ENCODE measurements around the gene UBFD1.

DNA sequence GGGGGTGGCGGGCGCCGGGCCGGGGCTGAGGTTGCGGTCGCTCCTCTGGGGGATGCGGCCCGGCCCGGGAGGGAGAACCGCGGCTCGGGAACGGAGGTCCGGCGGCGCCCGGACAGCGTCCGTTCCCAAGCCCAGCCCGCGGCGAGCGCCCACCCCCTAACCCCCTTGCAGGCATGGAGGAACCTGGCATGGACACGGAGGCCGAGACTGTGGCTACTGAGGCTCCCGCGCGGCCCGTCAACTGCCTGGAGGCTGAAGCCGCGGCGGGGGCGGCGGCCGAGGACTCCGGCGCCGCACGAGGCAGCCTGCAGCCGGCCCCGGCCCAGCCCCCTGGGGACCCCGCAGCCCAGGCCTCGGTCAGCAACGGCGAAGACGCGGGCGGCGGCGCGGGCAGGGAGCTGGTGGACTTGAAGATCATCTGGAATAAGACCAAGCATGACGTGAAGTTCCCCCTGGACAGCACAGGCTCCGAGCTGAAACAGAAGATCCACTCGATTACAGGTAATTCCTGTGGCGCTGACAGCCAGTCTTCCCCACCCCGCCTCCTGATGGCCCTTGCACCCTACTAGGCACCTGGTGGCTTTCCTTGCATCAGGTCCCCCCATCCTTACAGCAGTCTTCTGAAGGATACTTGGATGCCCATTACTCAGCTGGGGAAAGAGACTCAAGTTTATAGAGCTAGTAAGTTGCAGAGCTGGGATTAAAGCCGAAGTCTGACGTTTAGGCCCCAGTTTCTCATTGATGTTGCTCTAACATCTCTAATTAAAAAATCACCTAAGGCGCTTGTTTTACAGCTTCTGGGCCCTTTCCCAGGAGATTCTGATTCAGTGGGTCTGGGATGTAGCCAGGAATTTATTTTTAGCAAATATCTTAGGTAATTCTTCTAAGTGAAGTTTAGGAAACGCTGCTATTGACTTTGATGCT is 514 bp downstream of the UBFD1 start:
- TF ChIP-seq, protein P1, sequence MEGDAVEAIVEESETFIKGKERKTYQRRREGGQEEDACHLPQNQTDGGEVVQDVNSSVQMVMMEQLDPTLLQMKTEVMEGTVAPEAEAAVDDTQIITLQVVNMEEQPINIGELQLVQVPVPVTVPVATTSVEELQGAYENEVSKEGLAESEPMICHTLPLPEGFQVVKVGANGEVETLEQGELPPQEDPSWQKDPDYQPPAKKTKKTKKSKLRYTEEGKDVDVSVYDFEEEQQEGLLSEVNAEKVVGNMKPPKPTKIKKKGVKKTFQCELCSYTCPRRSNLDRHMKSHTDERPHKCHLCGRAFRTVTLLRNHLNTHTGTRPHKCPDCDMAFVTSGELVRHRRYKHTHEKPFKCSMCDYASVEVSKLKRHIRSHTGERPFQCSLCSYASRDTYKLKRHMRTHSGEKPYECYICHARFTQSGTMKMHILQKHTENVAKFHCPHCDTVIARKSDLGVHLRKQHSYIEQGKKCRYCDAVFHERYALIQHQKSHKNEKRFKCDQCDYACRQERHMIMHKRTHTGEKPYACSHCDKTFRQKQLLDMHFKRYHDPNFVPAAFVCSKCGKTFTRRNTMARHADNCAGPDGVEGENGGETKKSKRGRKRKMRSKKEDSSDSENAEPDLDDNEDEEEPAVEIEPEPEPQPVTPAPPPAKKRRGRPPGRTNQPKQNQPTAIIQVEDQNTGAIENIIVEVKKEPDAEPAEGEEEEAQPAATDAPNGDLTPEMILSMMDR (IDR thresholded peaks at IDR 0.05) = no peak
- no peak for TF ChIP-seq POLR2A (IDR thresholded peaks at IDR 0.05)
